Smooth muscle cell (in vitro differentiated cells): ENCODE results near the gene NFKBIB. TPM values are rescaled to one million over a fixed set of nuclear protein-coding genes. Genes with fewer than 3 reads are reported as not detected.
"Not testable (repeated sequence)": the region's sequence is repeated elsewhere in the genome, so short reads cannot be mapped to it uniquely, and the experiment has no call there.

ENCODE experiments used
- DNase-seq: peaks from one replicate; lab custom pipeline; 2025; ENCODE audit not compliant: unreplicated experiment; lab: John Stamatoyannopoulos, UW
- H2AFZ ChIP-seq: fragments of 200-600 bp; sonication (generic); 2 replicates; pipeline ENCODE4 v1.6.0; 2016; ENCODE audit warnings: antibody characterized with exemption, low read depth, mild to moderate bottlenecking
- H3F3A ChIP-seq: fragments of 200-600 bp; sonication (generic); 2 replicates; pipeline ENCODE4 v1.6.0; 2017; ENCODE audit warnings: antibody characterized with exemption, low read depth
- H3K27ac ChIP-seq: fragments of 200-600 bp; sonication (generic); 2 replicates; pipeline ENCODE4 v1.5.1; 2016; ENCODE audit warnings: low read depth, mild to moderate bottlenecking
- H3K27me3 ChIP-seq: fragments of 200-600 bp; sonication (generic); 2 replicates; pipeline ENCODE4 v1.6.1; 2016; ENCODE audit warnings: low read depth, mild to moderate bottlenecking
- H3K36me3 ChIP-seq: fragments of 200-600 bp; sonication (generic); 2 replicates; pipeline ENCODE4 v1.5.1; 2016; ENCODE audit warnings: low read depth
- H3K4me1 ChIP-seq: fragments of 200-600 bp; sonication (generic); 2 replicates; pipeline ENCODE4 v1.5.1; 2016; ENCODE audit warnings: low read depth
- H3K4me2 ChIP-seq: fragments of 200-600 bp; sonication (generic); 2 replicates; pipeline ENCODE4 v1.6.0; 2016; ENCODE audit warnings: mild to moderate bottlenecking
- H3K4me3 ChIP-seq: fragments of 200-600 bp; sonication (generic); 2 replicates; pipeline ENCODE4 v1.5.1; 2016; ENCODE audit warnings: mild to moderate bottlenecking
- H3K79me2 ChIP-seq: fragments of 200-600 bp; sonication (generic); 2 replicates; pipeline ENCODE4 v1.6.0; 2016; ENCODE audit warnings: low read depth, mild to moderate bottlenecking
- H3K9ac ChIP-seq: fragments of 200-600 bp; sonication (generic); 2 replicates; pipeline ENCODE4 v1.6.0; 2016; ENCODE audit warnings: low read depth
- H3K9me3 ChIP-seq: fragments of 200-600 bp; sonication (generic); replicated peaks from 2 replicates; pipeline ENCODE4 v1.5.1; 2016; ENCODE audit warnings: low read depth
- H4K20me1 ChIP-seq: fragments of 200-600 bp; sonication (generic); 2 replicates; pipeline ENCODE4 v1.6.0; 2016; ENCODE audit warnings: low read depth
- CTCF ChIP-seq: fragments of 200-600 bp; sonication (generic); IDR thresholded peaks from 2 replicates; pipeline ENCODE4 v1.5.1; 2017; ENCODE audit warnings: borderline replicate concordance, mild to moderate bottlenecking, antibody characterized with exemption; ENCODE audit not compliant: insufficient read depth, poor library complexity, severe bottlenecking
- WGBS: methylation state at CpG from one replicate; pipeline ENCODE4 v1.1.7; 2016; ENCODE audit warnings: low lambda C conversion rate; 5-methylcytosine and 5-hydroxymethylcytosine counted together
- polyA plus RNA-seq: library from polyadenylated mRNA; unstranded; fragments of >200 nt; fragmentation: Nextera tagmentation; extraction: Ambion mirVana; gene quantifications from 2 replicates; pipeline ENCODE4 v1.2.1, GENCODE V29; 2016
- total RNA-seq: library from RNA; depleted of rRNA; stranded (reverse); fragments of >200 nt; gene quantifications from 2 replicates; pipeline ENCODE4 v1.2.3, GENCODE V29; 2014

The NFKBIB gene
- total and polyA plus RNA-seq, 2 experiments from 2014 or later, result 10.9 to 19.2 TPM

DNA sequence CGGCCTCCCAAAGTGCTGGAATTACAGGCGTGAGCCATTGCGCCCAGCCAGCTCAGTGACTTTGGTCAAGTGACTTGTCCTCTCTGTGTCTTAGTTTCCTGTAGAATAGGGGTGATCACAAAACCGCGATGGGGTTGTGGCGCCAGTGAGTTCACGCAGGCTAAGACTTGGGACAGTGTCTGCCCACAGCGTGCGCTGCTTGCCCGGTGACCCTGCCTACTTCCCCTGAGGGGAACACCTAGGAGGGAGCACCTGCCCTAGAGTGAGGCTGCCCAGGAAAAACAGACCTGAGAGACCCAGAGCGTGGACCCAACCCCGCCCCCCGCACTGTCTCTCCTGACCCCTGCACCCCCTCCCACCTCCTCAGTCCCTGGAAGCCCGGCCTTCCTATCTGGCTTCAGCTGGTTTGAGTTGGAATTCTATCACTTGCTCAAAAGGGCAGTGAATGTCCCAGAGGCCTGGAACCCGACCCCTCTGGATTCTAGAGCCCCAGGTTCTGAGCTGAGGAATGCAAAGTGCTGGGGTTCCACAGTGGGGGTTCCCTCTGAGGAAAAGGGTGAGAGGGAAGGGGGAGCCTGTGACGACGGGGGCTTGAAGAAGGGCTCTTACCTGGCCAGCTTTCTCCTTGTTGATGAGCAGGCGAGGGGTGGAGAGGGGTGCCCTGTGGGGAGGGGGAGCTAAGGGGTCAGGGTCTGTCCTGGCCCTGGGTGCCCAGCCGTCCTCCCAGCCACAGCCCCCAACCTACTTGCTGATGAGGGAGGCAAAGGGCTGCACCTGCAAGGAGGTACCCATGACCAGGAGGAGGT lies 19.5 kb upstream of the NFKBIB start:
- Histone ChIP-seq H3K36me3 (no peaks in the 10 kb centered on the region), H3K9me3 (no peaks in the 10 kb centered on the region), H3K9ac (no peak overlapping the region), H2AFZ (no peak overlapping the region), H3K27me3 (no peaks in the 10 kb centered on the region), H3K79me2 (no peaks in the 10 kb centered on the region), H3K4me1 (no peaks in the 10 kb centered on the region), H4K20me1 (no peaks in the 10 kb centered on the region), H3K27ac (no peak overlapping the region), H3F3A (no peaks in the 10 kb centered on the region), H3K4me3 (no peak overlapping the region), H3K4me2 (no peak overlapping the region)
- no peak for DNase-seq
- no peak for TF ChIP-seq CTCF
- WGBS, result 94% methylated on average over 16 of the region's 19 CpGs

DNA sequence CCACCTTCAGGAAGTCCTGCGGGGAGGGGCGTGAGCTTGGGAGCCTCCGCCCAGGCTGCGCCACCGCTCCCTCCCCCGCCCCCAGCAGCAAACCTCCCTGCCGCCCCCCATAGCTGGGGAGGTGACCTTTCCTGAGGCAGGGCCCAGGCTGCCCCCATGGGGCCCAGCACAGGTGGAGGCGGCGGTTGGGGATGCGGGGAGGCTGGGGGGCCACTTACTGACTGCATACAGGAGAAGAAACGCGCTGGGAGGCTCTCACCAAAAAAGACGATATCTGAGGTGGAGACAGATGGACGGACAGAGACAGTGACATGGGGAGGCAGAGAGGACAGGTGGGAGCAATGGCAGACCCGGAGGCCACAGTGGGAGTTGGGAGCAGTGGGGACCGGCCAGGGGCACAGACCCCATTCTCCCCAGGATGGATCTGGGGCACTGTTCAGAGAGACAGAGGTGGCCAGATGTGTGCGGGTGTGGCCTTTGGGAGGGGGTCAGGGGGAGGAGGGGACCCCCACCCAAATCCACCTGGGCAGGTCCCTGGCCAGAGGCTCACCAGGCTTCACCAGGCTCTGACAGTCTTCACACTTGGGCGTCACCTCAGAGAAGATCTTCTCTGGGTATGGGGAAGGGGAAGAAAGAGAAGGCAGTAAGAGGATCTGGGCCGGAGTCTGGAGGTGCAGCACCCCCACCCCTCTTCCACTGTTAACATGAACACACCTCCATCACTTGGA lies 18.7 kb upstream of the NFKBIB start:
- H3K4me1 ChIP-seq, result no peaks in the 10 kb centered on the region

DNA sequence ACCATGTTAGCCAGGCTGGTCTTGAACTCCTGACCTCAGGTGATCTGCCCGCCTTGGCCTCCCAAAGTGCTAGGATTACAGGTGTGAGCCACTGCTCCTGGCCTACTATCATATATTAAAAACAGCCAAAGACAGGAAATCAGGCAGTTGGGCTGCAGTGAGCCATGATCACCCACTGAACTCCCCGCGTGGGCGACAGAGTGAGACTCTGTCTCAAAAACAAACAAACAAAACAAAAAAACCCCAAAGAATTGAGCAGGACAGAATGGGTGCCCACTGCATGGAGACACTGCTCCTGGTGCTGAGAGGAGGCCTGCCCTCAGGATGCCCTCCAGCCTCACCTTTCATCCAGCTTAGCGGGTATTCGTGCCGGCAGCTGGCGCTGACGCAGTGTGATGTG lies 16.5 kb upstream of the NFKBIB start:
- WGBS, result 95% methylated on average over 9 of the region's 9 CpGs
- no peaks in the 10 kb centered on the region for H3K9me3 ChIP-seq
- H3K4me2 ChIP-seq, result no peak overlapping the region
- no peak for TF ChIP-seq CTCF
- no peak overlapping the region for H3K27ac ChIP-seq
- no peaks in the 10 kb centered on the region for H3F3A ChIP-seq
- no peaks in the 10 kb centered on the region for H3K79me2 ChIP-seq
- no peaks in the 10 kb centered on the region for H3K27me3 ChIP-seq
- no peak overlapping the region for H2AFZ ChIP-seq
- H4K20me1 ChIP-seq, result no peaks in the 10 kb centered on the region
- H3K36me3 ChIP-seq, result no peaks in the 10 kb centered on the region
- no peak overlapping the region for H3K9ac ChIP-seq
- H3K4me1 ChIP-seq, result no peaks in the 10 kb centered on the region
- no peak for DNase-seq
- no peak overlapping the region for H3K4me3 ChIP-seq

More for the DNA sequence above, 18.7 kb upstream of the NFKBIB start:
- no peak overlapping the region for H3K9ac ChIP-seq
- H3K79me2 ChIP-seq, result no peaks in the 10 kb centered on the region
- no peaks in the 10 kb centered on the region for H3F3A ChIP-seq
- WGBS, result 95% methylated on average over 14 of the region's 19 CpGs
- H3K27me3 ChIP-seq, result no peaks in the 10 kb centered on the region
- no peak overlapping the region for H3K4me2 ChIP-seq
- no peak overlapping the region for H3K4me3 ChIP-seq
- DNase-seq, result no peak
- TF ChIP-seq CTCF, result no peak
- no peaks in the 10 kb centered on the region for H3K36me3 ChIP-seq
- H4K20me1 ChIP-seq, result no peaks in the 10 kb centered on the region
- no peaks in the 10 kb centered on the region for H3K9me3 ChIP-seq
- no peak overlapping the region for H2AFZ ChIP-seq
- no peak overlapping the region for H3K27ac ChIP-seq

DNA sequence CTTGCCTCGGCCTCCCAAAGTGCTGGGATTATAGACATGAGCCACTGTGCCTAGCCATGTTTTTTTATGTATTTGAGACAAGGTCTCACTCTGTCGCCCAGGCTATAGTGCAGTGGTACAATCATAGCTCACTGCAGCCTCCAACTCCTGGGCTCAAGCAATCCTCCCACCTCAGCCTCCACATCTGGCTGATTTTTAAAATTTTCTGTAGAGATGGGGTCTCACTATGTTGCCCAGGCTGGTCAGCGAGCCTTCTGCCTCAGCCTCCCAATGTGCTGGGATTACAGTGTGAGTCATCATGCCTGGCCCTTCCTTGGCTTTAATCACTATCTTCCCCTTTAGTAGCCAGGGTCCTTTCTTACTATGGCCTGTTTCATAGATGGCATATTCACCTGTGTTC lies 15.1 kb upstream of the NFKBIB start:
- H3K4me3 ChIP-seq, H4K20me1 ChIP-seq, H3K4me1 ChIP-seq, H2AFZ ChIP-seq, H3K27me3 ChIP-seq, H3K4me2 ChIP-seq, H3K9me3 ChIP-seq, H3K27ac ChIP-seq, H3K9ac ChIP-seq, H3K36me3 ChIP-seq, H3F3A ChIP-seq, DNase-seq, H3K79me2 ChIP-seq: not testable (repeated sequence)
- WGBS, result 94% methylated on average over 3 of the region's 3 CpGs
